ENCODE results near the gene NXNL1.

The NXNL1 gene

DNA sequence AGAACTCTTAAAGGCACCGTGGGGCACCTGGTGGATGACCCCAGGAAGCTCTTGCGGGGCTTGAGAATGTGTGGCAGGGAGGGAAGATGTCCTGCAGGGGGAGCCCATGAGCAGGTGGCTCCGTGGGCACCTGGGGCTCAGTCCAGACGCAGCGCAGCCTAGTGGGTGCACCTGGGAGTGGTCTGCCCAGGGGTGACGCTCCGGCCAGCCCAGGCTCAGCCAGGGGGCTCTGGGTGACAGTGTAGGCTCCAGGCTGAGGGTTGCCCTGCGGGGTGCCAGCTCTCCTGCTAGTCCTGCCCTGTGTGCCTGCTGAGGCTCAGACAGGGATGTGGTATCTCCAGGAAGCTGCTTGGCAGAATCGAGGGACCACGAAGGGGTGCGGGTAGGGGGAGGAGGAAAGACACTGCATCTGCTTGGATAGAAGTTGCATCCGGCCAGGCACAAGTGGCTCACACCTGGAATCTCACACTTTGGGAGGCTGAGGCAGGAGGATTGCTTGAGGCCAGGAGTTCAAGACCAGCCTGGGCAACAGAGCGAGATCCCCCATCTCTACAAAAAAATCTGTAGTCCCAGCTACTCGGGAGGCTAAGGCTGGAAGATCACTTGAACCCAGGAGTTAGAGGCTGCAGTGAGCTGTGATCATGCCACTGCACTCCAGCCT is 35.7 kb upstream of the NXNL1 start:
- TF ChIP-seq, protein P1, sequence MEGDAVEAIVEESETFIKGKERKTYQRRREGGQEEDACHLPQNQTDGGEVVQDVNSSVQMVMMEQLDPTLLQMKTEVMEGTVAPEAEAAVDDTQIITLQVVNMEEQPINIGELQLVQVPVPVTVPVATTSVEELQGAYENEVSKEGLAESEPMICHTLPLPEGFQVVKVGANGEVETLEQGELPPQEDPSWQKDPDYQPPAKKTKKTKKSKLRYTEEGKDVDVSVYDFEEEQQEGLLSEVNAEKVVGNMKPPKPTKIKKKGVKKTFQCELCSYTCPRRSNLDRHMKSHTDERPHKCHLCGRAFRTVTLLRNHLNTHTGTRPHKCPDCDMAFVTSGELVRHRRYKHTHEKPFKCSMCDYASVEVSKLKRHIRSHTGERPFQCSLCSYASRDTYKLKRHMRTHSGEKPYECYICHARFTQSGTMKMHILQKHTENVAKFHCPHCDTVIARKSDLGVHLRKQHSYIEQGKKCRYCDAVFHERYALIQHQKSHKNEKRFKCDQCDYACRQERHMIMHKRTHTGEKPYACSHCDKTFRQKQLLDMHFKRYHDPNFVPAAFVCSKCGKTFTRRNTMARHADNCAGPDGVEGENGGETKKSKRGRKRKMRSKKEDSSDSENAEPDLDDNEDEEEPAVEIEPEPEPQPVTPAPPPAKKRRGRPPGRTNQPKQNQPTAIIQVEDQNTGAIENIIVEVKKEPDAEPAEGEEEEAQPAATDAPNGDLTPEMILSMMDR (IDR thresholded peaks at IDR 0.05; ENCODE audit: low read depth, low read length): peak; percentile 100
- H3K27ac ChIP-seq: no peak overlapping the region
- peaks cover 13% of the 10 kb centered on the region for H3K36me3 ChIP-seq
- DNase-seq: peak; percentile 86
- H3K27me3 ChIP-seq (ENCODE audit: insufficient read depth, low read depth, severe bottlenecking): no peaks in the 10 kb centered on the region
- H3K4me3 ChIP-seq (ENCODE audit: low read depth, low read length): no peak overlapping the region
- H3K9me3 ChIP-seq (ENCODE audit: severe bottlenecking): no peaks in the 10 kb centered on the region

GRCh38 chr19:17495639-17496296 is 35.0 kb upstream of the NXNL1 start:
- Histone ChIP-seq H3K27me3 (ENCODE audit: insufficient read depth, low read depth, severe bottlenecking) (no peaks in the 10 kb centered on the region), H3K27ac (no peak overlapping the region; the same call in 1 of the 2 replicates), H3K36me3 (peaks cover 10% of the 10 kb centered on the region), H3K9me3 (ENCODE audit: severe bottlenecking) (no peaks in the 10 kb centered on the region), H3K4me3 (ENCODE audit: low read depth, low read length) (no peak overlapping the region)
- no peak for DNase-seq
- TF ChIP-seq, protein P1 (IDR thresholded peaks at IDR 0.05; ENCODE audit: low read depth, low read length): no peak

- no peak for DNase-seq
- H3K27me3 ChIP-seq (ENCODE audit: insufficient read depth, low read depth, severe bottlenecking): no peaks in the 10 kb centered on the region
- H3K9me3 ChIP-seq (ENCODE audit: severe bottlenecking): no peaks in the 10 kb centered on the region
- H3K36me3 ChIP-seq: no peaks in the 10 kb centered on the region
- H3K4me3 ChIP-seq (ENCODE audit: low read depth, low read length): no peak overlapping the region
- TF ChIP-seq, protein P1 (IDR thresholded peaks at IDR 0.05; ENCODE audit: low read depth, low read length): no peak
- no peak overlapping the region for H3K27ac ChIP-seq
Observed at GRCh38 chr19:17491287-17491686, 30.6 kb upstream of the NXNL1 start.

GRCh38 chr19:17490411-17490810 is 29.7 kb upstream of the NXNL1 start:
- Histone ChIP-seq H3K9me3 (ENCODE audit: severe bottlenecking) (no peaks in the 10 kb centered on the region), H3K4me3 (ENCODE audit: low read depth, low read length) (no peak overlapping the region), H3K27me3 (ENCODE audit: insufficient read depth, low read depth, severe bottlenecking) (no peaks in the 10 kb centered on the region), H3K36me3 (no peaks in the 10 kb centered on the region), H3K27ac (no peak overlapping the region)
- DNase-seq: no peak
- TF ChIP-seq, protein P1 (IDR thresholded peaks at IDR 0.05; ENCODE audit: low read depth, low read length): no peak

DNA sequence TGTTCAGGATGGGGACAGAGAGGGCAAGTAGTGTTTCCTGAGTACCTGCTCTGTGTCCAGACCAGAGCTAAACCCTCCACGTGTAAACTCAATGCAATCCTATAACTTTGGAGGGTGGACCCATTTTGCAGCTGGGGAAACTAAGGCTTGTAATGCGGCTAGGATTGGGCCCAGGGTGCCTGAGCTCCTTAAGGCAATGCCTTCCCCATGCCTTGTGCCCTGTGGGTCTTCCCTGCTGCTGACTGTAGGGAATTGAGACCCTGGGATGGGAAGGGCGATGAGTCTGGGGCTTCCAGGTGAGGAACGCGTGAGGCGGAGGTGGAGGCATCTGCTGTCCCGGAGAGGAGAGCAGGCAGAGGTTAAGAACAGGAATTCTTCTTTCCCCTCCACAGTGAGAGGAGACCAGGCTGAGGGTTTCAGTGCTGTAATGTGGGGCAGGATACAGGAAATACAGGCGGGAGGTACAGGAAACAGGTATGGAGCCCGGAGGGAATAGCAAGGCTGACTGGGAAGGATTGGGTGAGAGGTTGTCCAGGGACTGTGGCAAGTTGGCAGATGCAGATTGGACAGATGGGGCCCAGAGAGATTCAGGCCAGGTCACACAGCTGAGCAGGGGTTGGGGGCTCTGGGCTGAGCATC is 28.8 kb upstream of the NXNL1 start:
- Histone ChIP-seq H3K36me3 (no peaks in the 10 kb centered on the region), H3K27me3 (ENCODE audit: insufficient read depth, low read depth, severe bottlenecking) (no peaks in the 10 kb centered on the region), H3K9me3 (ENCODE audit: severe bottlenecking) (no peaks in the 10 kb centered on the region), H3K27ac (no peak overlapping the region), H3K4me3 (ENCODE audit: low read depth, low read length) (no peak overlapping the region)
- TF ChIP-seq, protein P1 (IDR thresholded peaks at IDR 0.05; ENCODE audit: low read depth, low read length): no peak
- no peak for DNase-seq

All from WERI-Rb-1 (cell line).